DMS153 (cell line): ENCODE results near the gene GCLC.
"Not testable (repeated sequence)": the region's sequence is repeated elsewhere in the genome, so short reads cannot be mapped to it uniquely, and the experiment has no call there.

Source experiments
- DNase-seq: peaks from one replicate; lab custom pipeline; 2025; lab: John Stamatoyannopoulos, UW

Gene GCLC

GRCh38 chr6:53492860-53493634 is 51.9 kb downstream of the GCLC start:
- DNase-seq = peak; percentile 37

DNA sequence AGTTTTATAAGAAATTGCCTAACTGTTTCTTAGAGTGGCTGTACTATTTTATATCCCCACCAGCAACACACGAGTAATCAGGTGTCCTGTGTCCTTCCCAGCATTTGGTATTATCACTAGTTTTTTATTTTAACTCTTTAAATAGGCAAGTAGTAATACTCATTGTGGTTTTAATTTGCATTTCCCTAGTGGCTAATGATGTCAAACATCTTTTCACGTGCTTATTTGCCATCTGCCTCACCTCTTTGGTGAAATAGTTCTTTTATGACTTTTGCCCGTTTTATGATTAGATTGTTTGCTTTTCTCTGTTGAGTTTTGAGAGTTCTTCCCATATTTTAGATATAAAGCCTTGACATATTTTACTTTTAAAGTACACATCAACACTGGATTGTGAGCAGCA is 57.8 kb downstream of the GCLC start:
- no peak for DNase-seq

GRCh38 chr6:53486679-53487078 is 58.2 kb downstream of the GCLC start:
- DNase-seq = no peak

GRCh38 chr6:53484476-53485280 is 60.2 kb downstream of the GCLC start:
- DNase-seq = peak; percentile 24

- DNase-seq = no peak
These were observed 61.2 kb downstream of the GCLC start for GRCh38 chr6:53483423-53484353.

- DNase-seq = no peak
These were observed 63.6 kb downstream of the GCLC start for GRCh38 chr6:53481323-53481722.

- not testable (repeated sequence) for DNase-seq
These were observed 64.1 kb downstream of the GCLC start for GRCh38 chr6:53480774-53481173.

DNA sequence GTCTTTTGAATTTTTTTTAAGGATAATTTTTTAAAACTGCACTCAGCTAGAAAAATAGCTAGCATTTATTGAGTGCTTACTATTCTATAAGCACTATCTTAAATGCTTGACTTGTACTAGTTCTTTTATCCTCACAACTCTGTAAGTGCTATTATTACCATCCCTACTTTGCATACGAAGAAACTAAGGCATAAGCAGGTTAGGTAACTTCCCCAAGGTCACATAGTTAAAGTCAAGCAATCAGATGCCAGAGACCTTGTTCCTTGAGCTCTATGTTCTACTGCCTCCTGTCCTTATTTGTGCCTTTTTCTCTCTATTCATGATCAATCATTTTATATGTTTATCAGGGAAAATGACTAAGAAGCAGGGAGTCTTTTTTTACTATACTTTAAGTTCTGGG is 65.0 kb downstream of the GCLC start:
- no peak for DNase-seq

DNA sequence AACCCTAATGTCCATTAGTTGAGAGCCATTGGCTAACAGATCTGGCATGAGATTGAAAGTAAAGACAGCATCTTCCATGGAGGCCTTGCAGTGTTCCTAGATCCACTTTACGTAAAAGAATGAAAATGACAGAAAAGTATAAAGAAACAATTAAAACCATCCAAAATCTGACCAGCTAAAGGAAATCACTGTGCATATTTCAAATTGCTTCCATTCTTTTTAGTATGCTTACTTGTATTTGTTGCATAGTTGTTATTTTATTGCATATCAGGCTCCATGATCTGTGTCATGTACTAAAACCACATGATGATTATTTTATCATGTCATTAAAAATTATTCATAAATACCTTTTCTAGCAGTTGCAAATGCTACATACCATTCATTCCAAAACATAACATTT is 67.9 kb downstream of the GCLC start:
- DNase-seq = no peak

- no peak for DNase-seq
These were observed 70.9 kb downstream of the GCLC start for GRCh38 chr6:53474010-53474409.

DNA sequence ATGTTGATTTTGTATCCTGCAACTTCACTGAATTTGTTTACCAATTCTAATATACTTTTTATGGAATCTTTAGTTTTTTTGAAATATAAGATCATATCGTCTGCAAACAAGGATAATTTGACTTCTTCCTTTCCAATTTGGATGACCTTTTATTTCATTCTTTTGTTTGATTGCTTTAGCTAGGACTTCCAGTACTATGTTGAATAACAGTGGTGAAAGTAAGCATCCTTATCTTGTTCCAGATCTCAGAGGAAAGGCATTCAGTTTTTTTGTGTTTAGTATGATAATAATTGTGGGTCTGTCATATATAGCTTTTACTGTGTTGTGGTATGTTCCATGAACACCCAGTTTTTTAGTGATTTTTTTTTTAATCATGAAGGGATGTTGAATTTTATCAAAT is 75.7 kb downstream of the GCLC start:
- no peak for DNase-seq

GRCh38 chr6:53466257-53466656 is 78.6 kb downstream of the GCLC start:
- no peak for DNase-seq

DNA sequence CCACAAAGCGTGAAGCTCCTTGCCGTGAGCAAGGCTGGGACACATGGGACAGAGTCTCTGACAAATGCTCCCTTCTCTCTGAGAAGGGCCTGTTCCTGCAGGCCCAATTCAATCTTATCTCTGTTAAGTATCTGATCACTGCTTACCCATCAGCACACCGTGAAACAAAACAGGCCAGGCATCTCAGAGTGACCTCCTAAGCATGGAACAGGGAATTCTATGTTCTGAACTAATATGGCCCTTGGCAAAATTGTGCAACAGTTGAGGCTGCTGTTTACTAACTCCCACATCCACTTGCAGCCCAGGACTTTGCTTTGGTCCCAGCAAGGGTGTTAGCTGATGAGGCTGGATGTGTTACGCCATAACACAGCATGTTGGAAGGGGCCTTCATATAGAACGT is 79.2 kb downstream of the GCLC start:
- DNase-seq = no peak

GRCh38 chr6:53464927-53465460 is 79.9 kb downstream of the GCLC start:
- no peak for DNase-seq

GRCh38 chr6:53464483-53464882 is 80.4 kb downstream of the GCLC start:
- no peak for DNase-seq

DNA sequence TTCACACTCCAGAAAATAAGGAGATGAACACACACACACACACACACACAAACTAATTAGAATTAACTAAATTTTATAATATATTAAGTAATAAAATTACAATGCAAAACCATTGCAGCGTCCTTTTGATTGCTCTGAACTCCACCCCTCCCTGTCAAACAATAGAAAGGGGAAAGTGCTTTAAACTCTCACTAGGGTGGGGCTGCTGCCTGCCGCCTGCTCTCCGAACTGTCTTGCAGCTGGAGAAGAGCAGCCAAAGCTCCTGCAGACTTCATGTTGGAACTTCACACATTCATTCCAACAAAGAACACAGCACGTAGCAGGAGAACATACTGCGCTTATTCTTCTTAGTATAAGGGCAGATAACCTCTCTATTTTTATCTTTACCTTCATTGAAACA is 83.2 kb downstream of the GCLC start:
- DNase-seq = no peak

DNA sequence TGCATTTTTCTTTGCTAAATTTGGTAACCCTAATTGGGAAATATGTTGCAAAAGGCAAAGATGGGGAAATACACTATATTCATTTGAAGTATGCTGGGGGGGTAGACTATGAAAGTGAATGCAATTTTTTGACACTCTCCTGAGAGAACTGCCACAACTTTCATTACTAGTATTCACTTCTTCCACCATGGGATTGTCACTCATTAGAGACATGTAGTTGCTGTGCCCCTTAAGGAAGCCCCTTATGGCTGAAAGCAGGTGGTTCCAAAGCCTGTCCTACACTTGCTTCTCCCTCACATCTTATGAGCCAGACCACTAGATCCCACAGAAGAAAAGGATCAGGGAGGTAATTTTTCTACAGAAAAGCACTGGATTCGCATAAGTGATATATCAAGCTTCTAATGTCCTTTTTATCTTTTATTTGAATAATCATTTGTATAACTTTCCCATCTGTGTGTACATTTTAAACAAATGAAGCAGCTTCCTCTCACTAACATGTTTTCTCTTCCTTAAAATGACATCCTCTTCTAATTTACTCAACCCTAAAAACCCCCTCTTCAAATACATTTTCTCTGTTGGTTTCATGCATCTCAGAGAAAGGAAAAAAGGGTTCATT is 83.8 kb downstream of the GCLC start:
- no peak for DNase-seq

DNA sequence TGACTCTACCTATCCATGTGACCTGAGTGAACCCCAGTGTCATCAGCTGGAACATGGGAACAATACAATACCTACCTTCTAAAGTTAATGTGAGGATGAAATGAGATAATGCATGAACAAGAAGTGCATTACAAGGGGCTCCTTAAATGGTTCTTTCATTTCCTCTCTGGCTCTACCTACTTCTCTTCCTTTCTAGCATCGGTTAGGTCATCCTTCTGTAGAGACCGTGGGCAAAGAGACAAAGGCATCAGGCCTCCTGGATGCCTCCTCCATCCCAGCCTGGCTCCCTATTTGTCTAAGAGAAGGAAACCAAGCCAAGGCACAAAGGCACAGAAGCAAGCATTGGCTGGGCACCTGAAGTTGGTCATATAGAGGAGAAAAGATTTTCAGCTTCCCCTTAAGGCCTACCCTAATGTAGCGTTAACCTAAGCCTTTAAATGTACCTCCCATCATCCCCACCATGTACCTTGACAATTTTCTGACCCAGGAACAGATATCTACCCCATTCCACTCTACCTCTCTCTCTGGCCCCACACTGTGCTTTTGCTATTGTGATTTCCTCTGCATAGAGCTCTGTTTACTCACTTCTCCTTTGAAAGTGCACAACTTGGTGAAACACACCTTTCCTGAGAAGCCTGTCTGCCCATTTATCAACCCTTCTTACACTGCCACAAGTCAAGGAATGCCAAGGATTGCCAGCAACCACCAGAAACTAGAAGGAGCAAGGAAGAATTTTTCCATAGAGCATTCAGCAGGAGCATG is 86.6 kb downstream of the GCLC start:
- DNase-seq = no peak

- no peak for DNase-seq
These were observed 88.1 kb downstream of the GCLC start for GRCh38 chr6:53456809-53457208.

- no peak for DNase-seq
These were observed 89.2 kb downstream of the GCLC start for GRCh38 chr6:53455678-53456077.

- DNase-seq = no peak
These were observed 93.7 kb downstream of the GCLC start for GRCh38 chr6:53451165-53451564.
